Globus pallidus (tissue), 1 donor: ENCODE results near the gene SPTLC2.

Source experiments
- DNase-seq: peaks from one replicate; pipeline ENCODE4 v3.0.0-alpha.2; 2015; ENCODE audit warnings: low spot score

The SPTLC2 gene

DNA sequence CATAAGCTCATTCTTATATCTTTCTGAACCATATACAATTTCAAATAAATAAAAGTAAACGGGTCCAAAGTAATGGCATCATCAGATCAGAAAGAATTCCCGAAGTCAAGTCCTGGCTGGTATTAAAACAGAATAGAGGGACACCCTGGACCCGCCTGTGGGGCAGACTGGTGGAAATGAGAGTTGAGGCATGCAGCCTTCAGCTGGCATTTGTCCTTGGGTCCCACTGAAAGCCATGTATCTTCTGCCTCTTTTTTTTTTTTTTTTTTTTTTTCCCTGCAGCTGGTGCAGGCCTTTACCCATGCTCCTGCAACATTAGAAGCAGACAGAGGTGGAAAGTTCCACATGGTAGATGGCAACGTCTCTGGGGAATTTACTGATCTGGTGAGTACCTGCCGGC, 148.6 kb downstream of the SPTLC2 start:
- no peak for DNase-seq

DNA sequence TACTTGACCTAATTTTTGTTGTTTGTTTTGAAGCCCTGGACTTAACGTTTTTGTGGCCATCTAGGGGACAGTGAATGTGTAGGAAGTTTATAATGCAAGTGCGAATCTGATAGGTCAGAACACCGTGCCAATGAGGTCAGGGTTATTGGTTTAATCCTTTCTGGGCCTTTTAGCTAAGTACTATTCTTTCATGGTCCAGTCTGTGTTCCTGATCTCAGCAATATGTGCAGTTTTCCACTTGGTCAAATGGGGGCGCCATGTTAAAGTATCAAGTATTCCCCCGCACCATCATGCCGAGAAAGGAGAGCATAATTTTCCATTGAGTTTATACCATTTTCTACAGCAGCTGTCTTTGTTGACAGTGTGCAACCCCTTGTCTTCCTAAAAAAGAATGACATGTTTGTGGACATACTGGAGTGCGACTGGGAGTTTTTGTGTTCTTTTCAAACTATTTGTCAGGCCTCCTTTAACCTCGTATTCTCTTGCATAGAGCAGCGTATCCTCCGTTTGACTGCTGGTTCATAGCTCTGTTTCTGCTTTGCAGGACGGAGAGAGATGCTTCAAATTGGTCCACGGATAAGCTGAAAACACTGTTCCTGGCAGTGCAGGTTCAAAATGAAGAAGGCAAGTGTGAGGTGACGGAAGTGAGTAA, 157.2 kb downstream of the SPTLC2 start:
- DNase-seq = peak; percentile 78

DNA sequence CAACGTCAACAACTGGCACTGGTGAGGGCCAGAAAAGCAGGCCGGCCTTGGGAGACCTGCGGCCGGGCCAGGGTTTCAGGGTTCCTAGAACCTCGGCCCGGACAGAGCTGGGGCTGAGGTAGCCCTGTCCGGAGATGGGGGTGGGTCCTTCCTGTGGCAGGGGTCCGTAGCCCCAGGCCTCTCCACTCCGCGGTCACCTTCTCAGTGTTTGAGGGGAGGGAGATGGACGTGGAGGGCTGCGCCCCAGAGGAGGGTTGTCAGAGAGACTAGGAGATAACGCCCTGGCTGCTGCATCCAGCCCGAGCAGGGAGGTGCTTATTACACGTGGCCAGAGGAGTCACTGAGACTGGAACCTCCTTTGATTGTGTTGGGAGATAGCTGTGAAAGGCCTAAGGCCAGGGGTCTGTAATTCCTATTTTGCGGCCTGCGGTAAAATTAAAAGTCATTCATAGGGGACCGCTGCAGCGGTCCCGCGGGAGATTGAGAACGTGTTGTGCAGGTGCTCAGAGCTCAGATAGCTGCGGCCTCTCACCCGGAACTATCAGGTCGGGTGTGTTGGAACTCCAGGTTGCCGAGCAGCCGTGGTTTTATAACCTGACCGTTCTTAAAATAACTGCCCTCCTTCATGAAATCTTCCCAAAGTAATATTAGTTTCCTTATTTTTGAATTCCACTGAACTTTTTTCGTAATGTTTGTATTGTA, 158.0 kb downstream of the SPTLC2 start:
- DNase-seq = no peak

DNA sequence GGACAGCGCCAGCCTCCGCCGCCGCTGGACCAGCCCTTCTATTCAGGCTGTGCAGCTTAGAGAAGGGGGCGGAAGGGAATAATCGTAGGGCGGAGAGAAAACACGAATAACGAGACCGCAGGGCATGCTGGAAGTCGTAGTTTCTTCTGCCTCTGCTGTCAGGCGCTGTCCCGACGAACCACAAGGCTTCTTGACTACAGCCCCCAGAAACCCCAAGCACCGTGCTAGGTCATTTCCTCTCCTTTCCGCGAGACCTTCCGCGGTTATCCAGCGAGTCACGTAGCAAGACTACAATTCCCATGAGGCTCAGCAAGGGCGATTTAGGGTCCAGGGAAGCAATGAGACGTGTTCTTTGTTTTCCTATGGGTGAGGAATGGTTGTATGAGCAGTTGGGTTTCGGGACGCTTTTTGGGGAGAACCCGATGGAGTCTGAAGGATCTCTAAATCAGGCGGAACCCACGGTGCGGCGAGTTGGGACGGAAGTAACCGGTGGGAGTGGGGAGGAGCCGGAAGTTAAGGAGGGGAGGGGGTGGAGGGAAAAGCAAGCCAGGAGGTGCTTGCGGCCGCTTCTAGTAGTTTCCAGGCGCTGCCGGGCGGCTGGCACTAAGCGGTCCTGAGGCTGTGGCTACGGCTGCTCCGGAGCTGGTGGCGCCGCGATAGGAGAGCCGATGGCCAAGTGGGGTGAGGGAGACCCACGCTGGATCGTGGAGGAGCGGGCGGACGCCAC, 158.8 kb downstream of the SPTLC2 start, which contains the start of the genes AHSA1 and VIPAS39:
Gene AHSA1 (plus strand): TSS at position 572 of the 727 bp plus-strand sequence. CDS start 97 bp downstream, at position 669.
Gene VIPAS39 (minus strand): TSS at position 80 of the 727 bp plus-strand sequence. CDS start 3,499 bp downstream, outside the sequence.
- peak; percentile 100 for DNase-seq

DNA sequence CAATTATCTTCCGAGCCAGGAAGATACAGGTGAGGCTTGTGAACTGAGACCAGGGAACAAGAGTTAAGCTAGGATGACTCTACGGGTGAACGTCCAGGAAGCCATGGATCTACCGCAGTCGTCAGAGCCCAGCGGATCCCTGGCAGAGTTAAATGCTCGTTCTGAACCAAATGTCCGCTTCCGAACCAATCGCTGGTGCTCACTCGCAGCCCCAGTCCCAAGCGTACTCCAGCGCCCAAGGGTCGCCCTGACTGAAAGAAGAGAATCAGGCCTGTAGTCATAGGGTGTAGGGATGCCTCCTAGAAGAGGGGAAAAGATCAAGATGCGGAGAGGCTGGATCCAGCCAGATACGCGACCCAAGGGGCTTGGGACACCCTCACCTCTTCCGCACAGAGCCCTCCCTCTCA, 159.3 kb downstream of the SPTLC2 start:
- DNase-seq = no peak
